Small intestine (tissue), 7 donors: ENCODE measurements around the gene KSR2. TPM values are rescaled to one million over a fixed set of nuclear protein-coding genes. Genes with fewer than 3 reads are reported as not detected.

Experiments
- DNase-seq, 2 donors: peaks; one replicate each; pipeline versions ENCODE4 v3.0.0 to v3.0.0-alpha.2; 2013
- FAIRE-seq: peaks from 2 replicates; lab custom pipeline; 2012; peaks lifted over from hg19 to GRCh38; lab: Jason Lieb, UNC
- H3K27ac ChIP-seq, 3 donors: one replicate each; pipeline ENCODE4 v1.5.1; 2013; ENCODE audit warnings: low read length in 2 of 3, mild to moderate bottlenecking in 2 of 3, control low read depth in 1 of 3, inconsistent platforms in 1 of 3, low read depth in 1 of 3, moderate library complexity in 1 of 3
- H3K27me3 ChIP-seq, 3 donors: one replicate each; pipeline ENCODE4 v1.6.1; 2013; ENCODE audit warnings: low read length in 3 of 3, inconsistent platforms in 1 of 3; ENCODE audit not compliant: control insufficient read depth in 3 of 3, insufficient read depth in 3 of 3
- H3K36me3 ChIP-seq, 3 donors: one replicate each; pipeline ENCODE4 v1.6.1; 2013; ENCODE audit warnings: low read length in 3 of 3, inconsistent platforms in 1 of 3, low read depth in 1 of 3, mild to moderate bottlenecking in 1 of 3, moderate library complexity in 1 of 3; ENCODE audit not compliant: control insufficient read depth in 3 of 3, insufficient read depth in 2 of 3
- H3K4me1 ChIP-seq, 3 donors: one replicate each; pipeline ENCODE4 v1.6.1; 2013; ENCODE audit warnings: low read length in 2 of 3, inconsistent platforms in 1 of 3, low read depth in 1 of 3, mild to moderate bottlenecking in 1 of 3, moderate library complexity in 1 of 3; ENCODE audit not compliant: control insufficient read depth in 3 of 3, insufficient read depth in 2 of 3
- H3K4me3 ChIP-seq, 3 donors: one replicate each; pipeline ENCODE4 v1.5.1; 2013; ENCODE audit warnings: low read length in 3 of 3, control low read depth in 1 of 3, inconsistent platforms in 1 of 3, low read depth in 1 of 3, mild to moderate bottlenecking in 1 of 3, moderate library complexity in 1 of 3
- H3K9me3 ChIP-seq, 2 donors: one replicate each; pipeline ENCODE4 v1.6.1; 2013; ENCODE audit warnings: low read depth in 1 of 2, low read length in 1 of 2; ENCODE audit not compliant: control insufficient read depth in 2 of 2, insufficient read depth in 1 of 2
- WGBS, 3 donors: extraction: QIAGEN DNeasy Blood & Tissue Kit; methylation state at CpG; one replicate each; pipeline ENCODE4 v1.1.7; 2013; 5-methylcytosine and 5-hydroxymethylcytosine counted together
- polyA plus RNA-seq, 4 donors: library from polyadenylated mRNA; stranded (reverse) in 3 of 4; unstranded in 1 of 4; fragments of 200-250 nt in 3 of 4; fragments of 120-200 nt in 1 of 4; gene quantifications; one replicate each; pipeline versions ENCODE4 v1.2.1 to v1.2.3, GENCODE V29; 2013
- donor health status: healthy with polysubstance abuse.
- donor health status: control.
- donor health status: control.
- donor health status: Bipolar disorder and iron deficiency.
- donor health status: healthy.

Gene KSR2
- polyA plus RNA-seq, 4 donors, result 0.16 to 0.33 TPM; not detected in 2

DNA sequence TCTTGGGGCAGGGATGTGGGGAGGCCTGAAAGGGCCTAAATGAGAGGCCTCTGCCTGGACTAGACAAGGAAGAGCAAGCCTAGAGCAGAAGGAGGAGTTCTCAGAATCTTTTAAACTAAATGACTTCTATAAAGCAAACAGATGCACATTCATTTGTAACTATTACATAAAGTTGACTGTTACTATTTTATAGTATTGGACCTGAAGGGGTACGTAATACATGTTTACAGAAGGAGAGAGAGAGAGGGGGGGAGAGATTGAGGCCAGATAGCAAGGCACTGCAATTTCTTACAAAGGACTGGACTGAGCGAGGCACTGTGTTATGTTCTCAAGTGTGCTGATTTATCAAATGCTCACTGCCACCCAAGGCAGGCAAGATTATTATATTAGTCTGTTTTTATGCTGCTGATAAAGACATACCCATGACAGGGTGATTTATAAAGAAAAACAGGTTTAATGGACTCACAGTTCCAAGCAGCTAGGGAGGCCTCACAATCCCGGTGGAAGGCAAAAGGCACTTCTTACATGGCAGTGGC is 391.6 kb downstream of the KSR2 start:
- Histone ChIP-seq H3K36me3 (no peaks in the 10 kb centered on the region), H3K27ac (no peak overlapping the region), H3K27me3 (no peaks in the 10 kb centered on the region), H3K4me3 (no peak overlapping the region), H3K9me3 (no peaks in the 10 kb centered on the region), H3K4me1 (no peaks in the 10 kb centered on the region)
- 61 to 66% (median 63%) methylated on average over 3 of the region's 3 CpGs for WGBS, 3 donors
- FAIRE-seq (no peak), DNase-seq (no peak)

DNA sequence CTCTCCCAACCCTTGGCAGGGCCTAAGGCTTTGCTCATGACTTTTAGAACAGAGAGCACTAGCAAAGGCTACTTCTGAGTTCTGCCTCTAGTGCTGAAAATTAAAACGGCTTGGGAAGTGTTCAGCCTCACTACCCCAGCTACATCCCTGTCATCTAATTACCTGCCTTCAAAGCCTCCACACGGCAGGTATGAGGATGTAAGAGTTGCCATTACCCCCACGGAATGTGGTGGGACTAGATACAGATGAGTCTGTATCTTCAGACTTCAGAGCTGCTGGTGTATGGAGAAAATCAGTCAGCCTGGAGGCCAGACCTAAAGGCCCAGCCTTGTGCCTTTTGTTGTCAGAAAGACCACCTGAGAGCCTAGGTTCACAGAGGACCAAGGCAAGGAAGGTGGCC is 392.7 kb downstream of the KSR2 start:
- 82 to 87% (median 86%) methylated on average over 3 of the region's 3 CpGs for WGBS, 3 donors
- Histone ChIP-seq H3K4me3 (no peak overlapping the region), H3K27ac (no peak overlapping the region), H3K36me3 (no peaks in the 10 kb centered on the region), H3K4me1 (no peaks in the 10 kb centered on the region), H3K27me3 (no peaks in the 10 kb centered on the region), H3K9me3 (no peaks in the 10 kb centered on the region)
- DNase-seq (no peak), FAIRE-seq (no peak)

DNA sequence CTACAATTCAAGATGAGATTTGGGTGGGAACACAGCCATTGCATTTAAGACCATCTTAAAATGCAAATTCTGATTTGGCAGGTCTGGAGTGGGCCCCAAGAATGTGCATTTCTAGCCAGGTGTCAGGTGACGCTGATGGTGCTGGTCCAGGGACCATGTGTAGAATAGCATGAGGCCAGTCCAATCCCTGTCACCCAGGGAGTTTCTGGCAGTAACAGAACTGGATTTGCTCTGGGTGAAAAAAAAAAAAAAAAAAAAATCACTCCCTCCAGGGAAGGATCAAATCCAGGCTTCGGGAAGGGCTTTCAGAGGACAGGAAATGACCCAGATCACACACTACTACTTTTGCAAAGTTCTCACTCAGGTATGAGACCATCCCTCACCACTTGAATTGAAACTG is 394.1 kb downstream of the KSR2 start:
- DNase-seq (no peak), FAIRE-seq (no peak)
- no peak overlapping the region for H3K27ac ChIP-seq
- WGBS, 3 donors, result 69 to 86% (median 77%) methylated on average over 2 of the region's 2 CpGs
- no peaks in the 10 kb centered on the region for H3K9me3 ChIP-seq
- no peaks in the 10 kb centered on the region for H3K36me3 ChIP-seq
- no peaks in the 10 kb centered on the region for H3K4me1 ChIP-seq
- H3K27me3 ChIP-seq, result no peaks in the 10 kb centered on the region
- H3K4me3 ChIP-seq, result no peak overlapping the region

DNA sequence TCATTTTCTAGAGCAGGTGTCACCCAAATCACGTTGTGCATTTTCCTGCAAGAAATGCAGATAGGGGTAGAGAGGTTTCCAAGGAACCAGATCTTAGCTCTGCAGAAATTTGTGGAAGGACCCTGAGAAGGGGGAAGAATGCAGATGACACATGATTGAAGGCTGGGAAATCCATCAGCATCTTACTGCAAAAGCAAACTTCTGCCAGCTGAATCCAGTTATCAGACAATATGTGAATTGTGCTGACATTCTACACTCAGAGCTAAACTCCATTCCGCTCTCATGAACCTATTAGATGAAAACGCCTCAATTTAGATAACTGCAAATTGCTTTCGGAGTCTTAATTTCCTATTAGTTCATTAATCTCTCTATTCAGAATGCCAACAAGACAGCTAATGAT is 396.0 kb downstream of the KSR2 start:
- 68 to 80% (median 69%) methylated on average over 4 of the region's 4 CpGs for WGBS, 3 donors
- Histone ChIP-seq H3K27me3 (no peaks in the 10 kb centered on the region), H3K9me3 (no peaks in the 10 kb centered on the region), H3K4me1 (no peaks in the 10 kb centered on the region), H3K36me3 (no peaks in the 10 kb centered on the region), H3K27ac (no peak overlapping the region), H3K4me3 (no peak overlapping the region)
- DNase-seq (no peak), FAIRE-seq (no peak)

DNA sequence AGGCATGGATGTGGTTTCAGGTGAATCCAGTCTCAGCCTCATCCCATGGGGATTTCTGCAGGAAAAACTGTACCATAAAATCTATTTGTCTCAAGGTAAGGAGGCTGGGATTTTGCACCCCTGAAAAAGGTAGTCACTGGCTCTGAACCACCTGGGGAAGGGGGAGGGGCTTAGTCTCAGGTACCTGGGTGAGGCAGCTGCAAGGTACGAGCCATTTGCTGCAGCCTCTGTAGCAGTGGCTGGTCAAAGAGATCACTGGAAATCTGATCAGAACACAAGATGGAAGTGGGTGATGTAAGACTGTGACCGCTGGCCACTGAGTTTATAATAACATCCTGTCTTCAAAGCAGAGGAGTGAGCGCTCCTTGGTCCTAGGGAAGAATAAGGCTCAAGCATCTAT is 397.5 kb downstream of the KSR2 start:
- no peak overlapping the region for H3K27ac ChIP-seq
- WGBS, 3 donors, result 50 to 79% (median 79%) methylated on average over 3 of the region's 3 CpGs
- H3K27me3 ChIP-seq, result no peaks in the 10 kb centered on the region
- no peaks in the 10 kb centered on the region for H3K9me3 ChIP-seq
- FAIRE-seq (no peak), DNase-seq (no peak)
- no peaks in the 10 kb centered on the region for H3K4me1 ChIP-seq
- H3K4me3 ChIP-seq, result no peak overlapping the region
- H3K36me3 ChIP-seq, result no peaks in the 10 kb centered on the region

DNA sequence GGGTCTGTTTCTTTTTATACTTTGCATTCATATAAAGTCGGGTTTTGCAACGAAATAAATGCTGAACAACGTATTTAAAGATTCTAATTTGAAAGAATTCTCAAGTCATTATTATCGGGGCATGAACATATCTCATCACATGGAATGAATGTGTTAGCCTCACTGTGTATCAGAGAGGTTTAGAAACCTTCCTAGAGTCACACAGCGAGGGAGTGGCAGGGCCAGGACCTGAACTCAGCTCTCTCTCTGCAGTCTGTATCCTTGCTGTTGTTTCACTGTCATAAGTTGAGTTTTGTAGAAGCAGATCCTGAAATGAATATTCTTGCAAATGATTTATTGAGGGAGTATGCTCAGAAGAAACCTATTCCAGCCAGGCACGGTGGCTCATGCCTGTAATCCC is 398.2 kb downstream of the KSR2 start:
- Histone ChIP-seq H3K36me3 (no peaks in the 10 kb centered on the region), H3K9me3 (no peaks in the 10 kb centered on the region), H3K27ac (no peak overlapping the region), H3K27me3 (no peaks in the 10 kb centered on the region), H3K4me1 (no peaks in the 10 kb centered on the region), H3K4me3 (no peak overlapping the region)
- 89 to 92% (median 89%) methylated on average over 6 of the region's 6 CpGs for WGBS, 3 donors
- FAIRE-seq (no peak), DNase-seq (no peak)

DNA sequence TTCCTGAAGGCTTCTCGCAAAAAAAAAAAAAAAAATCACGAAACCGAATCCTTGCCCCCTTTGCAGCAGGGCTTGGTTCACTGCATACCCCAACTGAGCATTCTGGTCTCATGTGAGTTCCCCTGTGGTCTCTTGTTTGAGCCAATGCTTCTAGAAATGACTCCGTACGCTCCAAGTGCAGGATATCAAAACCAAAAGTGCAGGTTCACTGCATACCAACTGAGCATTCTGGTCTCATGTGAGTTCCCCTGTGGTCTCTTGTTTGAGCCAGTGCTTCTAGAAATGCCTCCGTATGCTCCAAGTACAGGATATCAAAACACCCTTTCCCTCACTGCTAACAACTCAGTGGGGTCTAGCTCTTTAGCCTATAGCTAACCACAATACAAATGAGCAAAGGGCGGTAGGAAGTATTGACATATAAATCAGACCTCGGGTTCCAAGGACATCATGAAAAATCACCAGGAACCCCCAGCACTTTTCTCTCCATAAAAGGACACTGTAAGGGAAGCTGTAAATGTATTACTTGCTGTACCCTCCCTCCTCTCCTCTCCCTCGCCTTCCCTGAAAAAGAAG is 401.1 kb downstream of the KSR2 start:
- Histone ChIP-seq H3K27ac (no peak overlapping the region), H3K4me3 (no peak overlapping the region), H3K9me3 (no peaks in the 10 kb centered on the region), H3K36me3 (no peaks in the 10 kb centered on the region), H3K4me1 (no peaks in the 10 kb centered on the region), H3K27me3 (peaks cover 0 to 4% (median 0%) of the 10 kb centered on the region in 3 donors)
- FAIRE-seq (no peak), DNase-seq (no peak)
- 66 to 74% (median 68%) methylated on average over 9 of the region's 9 CpGs for WGBS, 3 donors

DNA sequence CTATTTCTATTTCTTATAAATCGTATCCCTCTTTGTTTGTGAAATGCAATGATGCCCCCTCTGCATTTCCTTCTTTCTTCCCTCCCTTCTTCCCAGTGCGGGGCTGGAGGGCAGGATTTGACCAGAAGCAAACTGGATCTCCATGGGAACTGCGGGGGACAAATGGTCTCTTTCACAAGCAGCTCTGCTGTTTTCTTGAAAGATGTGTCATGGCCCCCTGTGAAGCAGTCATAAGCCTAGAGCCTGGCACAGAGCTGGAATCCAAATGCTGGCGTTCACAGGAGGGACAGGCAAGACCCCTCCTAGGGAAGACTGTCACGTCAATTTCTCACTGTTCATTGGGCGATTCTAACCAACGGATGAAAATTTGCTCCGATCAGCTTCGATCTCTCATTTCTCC is 403.9 kb downstream of the KSR2 start:
- WGBS, 3 donors, result 55 to 78% (median 71%) methylated on average over 9 of the region's 9 CpGs
- Histone ChIP-seq H3K4me3 (no peak overlapping the region), H3K27me3 (peaks cover 0 to 4% (median 0%) of the 10 kb centered on the region in 3 donors), H3K4me1 (no peaks in the 10 kb centered on the region), H3K27ac (no peak overlapping the region), H3K36me3 (no peaks in the 10 kb centered on the region), H3K9me3 (no peaks in the 10 kb centered on the region)
- FAIRE-seq, result no peak
- no peak for DNase-seq

DNA sequence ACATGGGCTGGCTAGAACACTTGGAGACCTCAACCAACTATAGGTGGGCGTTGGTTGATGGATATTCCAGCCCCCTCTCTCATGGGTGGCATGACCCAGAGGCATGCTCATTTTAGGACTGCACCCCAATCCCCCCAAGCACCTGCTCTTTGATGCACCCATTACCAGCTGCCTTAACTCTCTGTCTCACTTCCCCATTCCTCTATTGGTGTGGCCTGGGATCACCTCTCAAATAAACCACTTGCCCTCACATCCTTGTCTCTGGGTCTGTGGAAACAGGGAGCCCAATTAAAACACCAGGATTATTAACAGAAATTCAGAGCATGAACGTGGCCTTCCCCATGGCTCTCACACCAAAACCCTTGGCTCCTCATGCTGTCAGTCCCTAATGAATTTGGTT is 405.1 kb downstream of the KSR2 start:
- DNase-seq (no peak), FAIRE-seq (no peak)
- Histone ChIP-seq H3K27ac (no peak overlapping the region), H3K4me1 (no peaks in the 10 kb centered on the region), H3K9me3 (no peaks in the 10 kb centered on the region), H3K36me3 (no peaks in the 10 kb centered on the region), H3K4me3 (no peak overlapping the region), H3K27me3 (peaks cover 0 to 4% (median 0%) of the 10 kb centered on the region in 3 donors)
- 42 to 67% (median 49%) methylated on average over 2 of the region's 2 CpGs for WGBS, 3 donors
